Measurements from ENCODE around the gene FAM83B.
"Not testable (repeated sequence)": the region's sequence is repeated elsewhere in the genome, so short reads cannot be mapped to it uniquely, and the experiment has no call there.

Gene FAM83B

DNA sequence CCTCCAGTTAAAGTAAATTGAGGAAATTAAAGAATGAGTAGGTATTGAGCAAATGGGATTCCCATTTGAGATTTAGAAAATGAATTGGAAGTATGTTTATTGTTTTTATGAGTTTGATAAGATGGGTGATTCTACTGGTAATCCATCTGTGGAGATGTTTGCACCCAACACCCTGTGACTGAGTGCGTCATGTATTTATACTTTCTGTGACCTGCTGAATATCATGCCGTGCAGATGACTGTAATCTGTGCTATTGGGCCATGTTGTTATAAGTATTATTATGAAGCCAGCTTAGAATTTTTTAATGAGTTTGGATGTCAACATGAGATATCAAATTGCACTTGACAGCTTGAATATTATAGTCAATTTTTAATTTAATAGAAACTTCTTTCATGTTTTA lies 17.7 kb downstream of the FAM83B start:
- no peak for DNase-seq

- no peak for DNase-seq
Observed at GRCh38 chr6:54865091-54865631, 18.6 kb downstream of the FAM83B start.

DNA sequence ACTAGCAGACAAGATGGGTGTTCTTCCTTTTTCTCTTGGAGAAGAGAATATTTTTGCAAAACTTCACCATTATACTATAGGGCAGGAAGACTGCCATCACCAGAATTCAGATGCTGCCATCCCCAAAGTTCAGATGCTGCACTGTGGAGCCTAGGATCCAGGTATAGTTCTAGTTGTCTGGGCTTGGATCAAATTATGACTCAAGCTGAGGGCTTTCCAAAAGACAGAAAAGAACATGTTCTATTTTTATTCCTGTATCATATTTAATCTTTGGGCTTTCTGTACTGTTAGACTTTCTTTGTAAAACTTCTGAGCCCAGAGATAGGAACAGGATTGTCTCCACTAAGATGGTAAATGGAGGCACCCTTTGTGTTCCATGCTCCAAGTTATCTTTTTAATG lies 22.0 kb downstream of the FAM83B start:
- DNase-seq = no peak

- DNase-seq = no peak
Observed at GRCh38 chr6:54873599-54873998, 27.0 kb downstream of the FAM83B start.

DNA sequence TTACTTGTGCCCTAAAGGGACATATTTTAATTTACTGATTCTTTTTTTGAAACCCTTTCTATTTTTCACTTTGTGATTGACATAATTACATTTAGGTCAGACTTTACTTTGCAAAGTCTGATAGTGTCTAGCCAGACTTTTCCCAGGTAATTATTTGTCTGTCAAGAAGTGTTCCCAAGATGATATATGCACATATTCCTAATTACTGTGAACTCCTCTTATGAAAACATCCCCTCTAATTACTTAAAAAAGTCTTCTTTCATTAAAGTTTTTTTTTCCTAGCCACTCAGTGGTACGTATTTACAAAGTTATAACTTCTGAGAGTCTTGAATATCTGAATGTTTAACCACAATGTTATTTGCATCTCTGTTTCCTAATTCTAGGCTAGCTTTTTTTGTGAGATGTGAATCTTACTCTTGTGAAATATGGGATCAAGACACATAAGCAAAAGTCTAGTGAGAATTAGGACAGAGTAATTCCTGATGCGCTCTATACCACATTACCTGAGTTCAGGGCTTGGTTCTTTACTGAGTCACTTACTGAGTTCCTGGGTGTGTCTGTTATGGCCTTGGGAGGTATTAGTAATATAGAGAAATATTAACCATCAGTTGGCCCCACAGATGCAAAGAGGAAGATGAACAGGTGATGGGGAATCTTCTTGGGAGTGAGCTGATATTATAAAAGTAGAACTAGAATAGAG lies 27.9 kb downstream of the FAM83B start:
- DNase-seq = no peak

- no peak for DNase-seq
Observed at GRCh38 chr6:54875539-54875938, 29.0 kb downstream of the FAM83B start.

DNA sequence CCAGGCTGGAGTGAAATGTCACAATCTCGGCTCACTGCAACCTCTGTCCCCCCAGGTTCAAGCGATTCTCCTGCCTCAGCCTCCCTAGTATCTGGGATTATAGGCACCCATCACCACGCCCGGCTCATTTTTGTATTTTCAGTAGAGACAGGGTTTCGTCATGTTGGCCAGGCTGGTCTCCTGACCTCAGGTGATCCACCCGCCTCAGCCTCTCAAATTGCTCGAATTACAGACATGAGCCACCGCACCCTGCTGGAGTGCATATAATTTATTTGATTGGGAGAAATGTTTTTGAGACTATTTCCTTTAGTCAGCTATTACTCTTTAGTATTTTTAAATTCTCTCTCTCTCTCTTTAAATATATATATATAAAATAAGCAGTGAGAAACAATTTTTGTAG lies 29.8 kb downstream of the FAM83B start:
- DNase-seq = no peak

DNA sequence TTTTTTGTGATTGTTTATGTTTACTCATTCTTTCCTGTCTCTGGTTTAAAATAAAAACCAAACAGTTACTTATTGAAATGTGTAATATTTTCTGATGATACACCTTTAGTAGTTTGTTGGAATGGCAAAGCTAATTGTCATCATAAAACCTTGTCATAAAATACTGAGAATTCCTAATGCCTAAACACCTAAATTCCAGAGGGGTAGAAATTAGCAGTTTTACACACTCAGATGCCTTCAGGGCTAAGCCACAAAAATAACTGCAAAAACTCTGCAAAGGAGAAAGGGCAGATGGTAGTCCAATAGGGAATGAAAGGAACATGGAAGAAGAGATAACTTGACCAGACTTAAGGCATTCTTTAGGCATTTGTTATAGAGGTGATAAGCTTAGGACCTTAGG lies 30.3 kb downstream of the FAM83B start:
- no peak for DNase-seq

DNA sequence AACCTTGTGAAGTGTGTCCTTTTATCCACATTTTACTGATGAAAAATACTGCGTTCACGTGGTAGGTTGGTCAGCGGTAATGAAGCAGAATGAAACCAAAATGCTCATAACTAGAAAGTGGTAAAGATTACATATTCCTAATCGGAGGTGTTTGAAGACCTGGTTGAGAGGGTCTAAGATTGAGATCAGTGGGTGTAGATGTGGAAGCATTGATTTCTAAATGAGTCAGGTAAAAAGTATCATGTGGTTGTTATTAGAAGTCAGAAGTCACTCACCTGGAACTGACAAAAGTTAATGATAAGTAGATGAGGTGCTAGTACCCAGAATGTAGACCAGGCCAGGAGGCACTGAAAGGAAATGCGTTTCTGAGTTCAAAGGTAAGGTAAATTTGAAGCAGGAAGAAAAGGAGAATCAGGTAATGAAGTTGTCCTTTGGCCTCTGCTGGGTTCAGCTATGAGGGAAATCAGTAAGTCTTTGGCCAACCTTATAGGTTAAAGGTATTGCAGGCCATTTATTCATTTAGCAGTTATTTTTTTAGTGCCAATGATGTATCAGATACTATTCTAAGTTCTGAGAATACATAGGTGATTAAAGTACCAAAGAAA lies 31.2 kb downstream of the FAM83B start:
- DNase-seq = no peak

DNA sequence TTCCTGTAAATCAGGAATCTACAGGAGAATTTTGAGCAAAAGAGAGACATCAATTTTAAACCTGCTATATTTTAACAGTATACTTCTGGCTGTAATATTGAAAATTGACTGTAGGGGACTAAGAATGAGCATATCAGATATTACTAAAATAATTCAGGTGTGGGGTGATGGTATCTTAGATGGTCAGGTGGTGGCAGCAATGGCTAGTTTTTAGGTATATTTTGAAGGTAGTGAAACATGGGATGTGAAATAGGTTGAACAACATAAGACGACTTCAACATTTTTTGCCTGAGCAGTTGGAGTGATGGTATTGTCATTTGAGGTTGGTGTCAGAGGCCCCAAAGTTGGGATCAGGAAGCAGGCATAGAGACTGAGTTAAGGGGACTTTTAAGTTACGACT lies 32.1 kb downstream of the FAM83B start:
- DNase-seq = no peak

- no peak for DNase-seq
Observed at GRCh38 chr6:54879188-54879985, 32.8 kb downstream of the FAM83B start.

DNA sequence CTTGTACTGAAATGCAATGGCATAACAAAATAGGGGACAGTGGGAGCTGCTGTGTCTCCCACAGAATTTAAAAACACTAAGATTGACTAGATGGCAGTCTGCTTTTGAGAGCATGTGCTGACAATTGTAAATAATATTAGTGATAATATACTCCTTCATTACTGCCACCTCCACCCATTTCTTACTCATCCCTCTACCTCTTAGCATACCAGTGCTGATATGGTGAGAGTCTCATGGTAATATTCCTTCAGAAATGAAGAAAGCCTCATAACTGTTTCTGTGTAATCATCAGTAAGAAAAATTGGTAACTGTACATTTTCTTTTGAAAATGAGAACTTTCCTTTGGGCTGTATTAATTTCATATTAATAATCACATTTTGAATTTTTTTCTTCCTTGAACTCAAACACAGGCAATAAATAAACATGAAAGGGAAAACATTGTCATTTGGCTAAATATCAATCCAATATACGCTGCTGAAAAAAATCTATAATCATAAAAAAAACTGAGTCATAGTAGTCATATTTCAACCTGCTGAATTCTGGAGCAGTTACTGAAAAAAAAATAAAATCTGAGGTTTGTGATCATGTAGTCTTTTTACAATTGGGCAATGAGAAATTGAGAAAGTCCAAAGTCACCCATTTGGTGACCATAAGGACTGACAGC lies 34.6 kb downstream of the FAM83B start:
- no peak for DNase-seq

DNA sequence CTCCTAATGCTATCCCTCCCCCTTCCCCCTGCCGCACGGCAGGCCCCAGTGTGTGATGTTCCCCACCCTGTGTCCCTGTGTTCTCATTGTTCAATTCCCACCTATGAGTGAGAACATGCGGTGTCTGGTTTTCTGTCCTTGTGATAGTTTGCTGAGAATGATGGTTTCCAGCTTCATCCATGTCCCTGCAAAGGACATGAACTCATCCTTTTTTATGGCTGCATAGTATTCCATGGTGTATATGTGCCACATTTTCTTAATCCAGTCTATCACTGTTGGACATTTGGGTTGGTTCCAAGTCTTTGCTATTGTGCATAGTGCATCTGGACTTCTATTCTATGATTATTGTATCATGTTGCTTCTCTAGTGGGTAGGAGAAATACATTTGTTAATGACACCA lies 35.3 kb downstream of the FAM83B start:
- not testable (repeated sequence) for DNase-seq

- no peak for DNase-seq
Observed at GRCh38 chr6:54886932-54887584, 40.5 kb downstream of the FAM83B start.

GRCh38 chr6:54891536-54891935 lies 45.0 kb downstream of the FAM83B start:
- DNase-seq = no peak

DNA sequence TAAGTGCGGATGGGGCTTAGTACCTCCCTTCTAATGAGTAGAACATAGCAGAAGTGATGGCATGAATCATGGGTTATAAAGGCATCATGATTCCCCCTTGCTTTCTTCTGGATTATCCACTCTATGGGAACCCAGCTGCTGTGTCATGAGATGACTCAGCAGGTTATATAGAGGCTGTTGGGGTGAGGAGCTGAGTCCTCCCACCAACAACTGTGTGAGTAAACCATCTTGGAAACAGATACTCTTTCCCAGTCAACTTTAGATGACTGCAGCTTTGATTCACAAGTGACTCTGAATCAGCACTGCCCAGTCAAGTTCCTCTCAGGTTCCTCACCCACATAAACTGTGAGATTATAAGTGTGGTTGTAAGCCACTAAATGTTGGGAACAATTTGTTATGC lies 46.3 kb downstream of the FAM83B start:
- DNase-seq = no peak

DNA sequence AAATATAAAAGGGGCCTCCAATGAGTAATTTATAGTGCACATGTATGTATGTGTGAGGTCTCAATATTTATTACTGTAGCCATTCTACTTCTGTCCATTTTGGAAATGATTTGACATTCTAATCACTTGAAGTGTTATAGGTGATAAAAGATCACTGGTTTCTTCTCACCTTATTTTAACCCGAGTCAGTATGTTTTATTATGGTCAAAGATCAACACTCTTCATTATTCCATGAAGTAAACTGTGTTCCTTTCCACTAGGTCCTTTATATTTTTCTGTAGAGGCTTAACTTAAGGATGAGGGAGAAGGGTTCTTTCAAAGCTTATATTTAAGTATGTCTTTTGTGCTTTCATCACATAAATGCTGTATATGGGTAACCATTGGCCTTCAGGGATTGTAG lies 47.2 kb downstream of the FAM83B start:
- DNase-seq = no peak

DNA sequence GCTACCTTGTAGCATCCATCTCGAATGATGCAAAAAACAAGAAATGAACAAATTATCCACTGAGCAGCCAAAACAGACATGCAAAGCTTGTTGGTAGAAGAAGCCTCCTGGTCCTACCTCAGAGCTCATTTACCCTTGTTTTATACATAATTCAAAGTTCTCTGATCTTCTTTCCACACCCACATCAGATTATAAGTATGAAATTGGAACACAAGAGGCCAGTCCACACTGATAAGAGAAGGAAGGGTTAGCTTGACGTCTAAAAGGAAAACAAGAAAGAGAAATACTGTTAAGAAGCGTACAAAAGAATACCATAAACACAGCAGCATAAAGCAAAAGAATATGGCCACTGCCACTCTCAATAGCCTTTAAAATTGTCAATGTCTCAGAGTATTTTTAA lies 49.7 kb downstream of the FAM83B start:
- DNase-seq = no peak

DNA sequence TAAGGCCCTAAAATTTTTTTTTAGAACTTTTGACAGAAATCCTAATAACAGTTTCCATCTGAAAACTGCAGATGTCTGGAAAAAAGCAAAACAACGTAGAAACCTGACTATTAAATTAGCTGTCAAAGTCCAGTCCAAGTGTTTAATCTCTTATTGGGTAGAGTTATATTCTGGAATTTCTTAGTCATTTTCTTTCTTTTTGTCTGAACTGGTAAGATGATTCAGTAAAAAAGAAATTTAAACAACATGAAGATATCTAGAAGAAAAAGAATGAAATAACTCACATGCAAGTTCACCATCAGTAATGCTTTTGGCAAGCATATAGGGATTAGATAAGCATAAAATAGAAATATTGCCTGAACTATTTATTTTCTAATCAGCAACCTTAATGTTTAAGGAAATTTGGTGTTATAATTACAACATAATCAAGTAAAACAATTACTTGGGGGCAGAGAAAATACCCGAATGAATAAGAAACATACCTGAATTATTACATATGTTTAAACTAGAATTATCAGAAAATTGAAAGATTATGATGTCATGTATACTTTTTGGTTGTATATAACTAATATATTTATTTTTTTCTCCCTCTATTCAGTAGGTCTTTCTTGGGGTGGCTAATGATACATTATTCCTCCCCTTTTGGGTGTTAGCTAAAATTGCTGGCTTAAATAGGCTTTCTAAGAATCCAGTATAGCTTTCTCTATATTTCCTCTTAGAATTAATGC lies 51.1 kb downstream of the FAM83B start:
- DNase-seq = no peak

DNA sequence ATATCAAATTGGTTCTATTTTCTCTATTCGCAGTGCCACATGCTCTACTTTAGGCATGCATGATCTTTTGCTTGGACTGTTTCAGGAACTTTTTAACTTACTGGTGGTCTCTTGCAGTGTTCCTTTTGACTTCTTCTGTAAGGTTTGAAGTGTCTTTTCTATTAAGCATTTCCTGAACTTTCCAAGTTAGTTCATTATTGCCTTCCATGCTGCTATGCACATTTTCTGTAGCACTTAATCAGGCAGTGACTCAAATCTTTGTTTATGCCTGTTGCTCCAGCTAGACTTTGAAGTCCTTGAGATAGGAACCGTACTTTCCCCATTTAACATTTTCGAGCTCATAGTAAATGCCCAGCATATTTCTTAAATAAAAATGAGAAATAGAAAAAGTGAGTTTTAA lies 52.2 kb downstream of the FAM83B start:
- DNase-seq = no peak

DNA sequence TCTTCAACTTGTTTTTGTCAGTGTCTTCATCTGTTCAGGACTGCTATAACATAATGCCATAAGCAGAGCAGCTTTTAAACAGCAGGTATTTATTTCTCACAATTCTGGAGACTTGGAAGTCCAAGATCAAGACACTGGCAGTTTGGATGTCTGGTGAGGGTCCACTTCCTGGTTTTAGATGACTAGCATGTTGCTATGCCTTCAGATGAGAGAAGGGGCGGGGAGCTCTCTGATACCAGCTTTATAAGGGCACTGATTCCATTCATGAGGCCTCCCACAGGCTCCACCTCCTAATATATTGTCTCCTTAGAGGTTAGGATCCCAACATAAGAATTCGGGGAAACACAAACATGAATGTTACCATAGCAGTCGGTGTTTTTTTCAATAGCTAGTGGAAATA lies 52.9 kb downstream of the FAM83B start:
- DNase-seq = no peak

GRCh38 chr6:54899986-54900385 lies 53.4 kb downstream of the FAM83B start:
- no peak for DNase-seq

All from NCI-H2029 (cell line).